Heart left ventricle (tissue), 13 donors: Measurements from ENCODE around the gene MYBPHL.

Experiments used
- CTCF ChIP-seq, 12 donors: fragments of 200-600 bp; sonication (generic) in 4 of 12; IDR thresholded peaks; one replicate each; pipeline versions ENCODE4 v1.5.0 to v1.8.0; 2018 to 2022; ENCODE audit warnings: antibody characterized with exemption in 12 of 12, mild to moderate bottlenecking in 5 of 12
- POLR2A ChIP-seq, 2 donors: fragments of 450-650 bp; IDR thresholded peaks; one replicate each; pipeline ENCODE4 v1.6.1; 2017; ENCODE audit warnings: antibody characterized with exemption in 2 of 2, mild to moderate bottlenecking in 2 of 2, moderate library complexity in 2 of 2
- donor health status: ischemic (EF 13 %, LVEDD 7.1; RV severe dilation, severe dysfunction).
- donor health status: DM: no; HTN: yes; CAD: no.
- donor health status: DM: no; HTN: no; CAD: no.
- donor health status: ischemic (EF 25% LVEDD 6.9; RV normal size, moderate dysfunction).
- donor health status: ischemic (EF 25% LVEDD 5.7; RV mildly dilated, moderate dysfunction).
- donor health status: ischemic (EF 35%, LVEDD 5.7; RV mildly dilated, moderate dysfunction).
- donor health status: nonischemic (EF 11% LVEDD 7.7; RV severe dilation, severe dysfunction).
- donor health status: DM: yes; HTN: yes; CAD: no.
- donor health status: PGD.
- donor health status: ischemic (EF 29% LVEDD 5.4; RV normal size, mild dysfunction).
- donor health status: nonischemic (EF 23%, LVEDD 6.1; RV moderate dilation, normal function).

- TF ChIP-seq CTCF (IDR thresholded peaks at IDR 0.05) (no peak), POLR2A (IDR thresholded peaks at IDR 0.05) (no peak)
Measured at GRCh38 chr1:109294481-109294880, 12.3 kb downstream of the MYBPHL start.
